GM23338 (cell line): ENCODE results near the gene BRAF. TPM values are rescaled to one million over a fixed set of nuclear protein-coding genes. Genes with fewer than 3 reads are reported as not detected.

Source experiments
- ATAC-seq: fragments of 200-7000 bp; cut with Tn5 transposase; 3 replicates; pipeline ENCODE4 v1.9.1; 2020
- DNase-seq: peaks from one replicate; pipeline ENCODE4 v3.0.0-alpha.2; 2015; ENCODE audit warnings: low spot score
- H2AFZ ChIP-seq: fragments of 200-600 bp; sonication (generic); 2 replicates; pipeline ENCODE4 v1.8.0; 2016; ENCODE audit warnings: antibody characterized with exemption, mild to moderate bottlenecking, moderate library complexity
- H3F3A ChIP-seq: fragments of 200-600 bp; sonication (generic); replicated peaks from 2 replicates; pipeline ENCODE4 v1.8.0; 2017; ENCODE audit warnings: antibody characterized with exemption, mixed run types, low read depth
- H3K27ac ChIP-seq: fragments of 200-600 bp; sonication (generic); 2 replicates; pipeline ENCODE4 v1.6.1; 2016; ENCODE audit warnings: low read depth
- H3K27me3 ChIP-seq: fragments of 200-600 bp; sonication (generic); 2 replicates; pipeline ENCODE4 v1.8.0; 2016; ENCODE audit warnings: mild to moderate bottlenecking, mixed run types, moderate library complexity; ENCODE audit not compliant: insufficient read depth
- H3K36me3 ChIP-seq: fragments of 200-600 bp; sonication (generic); 2 replicates; pipeline ENCODE4 v1.8.0; 2016; ENCODE audit warnings: mild to moderate bottlenecking; ENCODE audit not compliant: insufficient read depth
- H3K4me1 ChIP-seq: fragments of 200-600 bp; sonication (generic); 2 replicates; pipeline ENCODE4 v1.8.0; 2016; ENCODE audit warnings: mild to moderate bottlenecking, moderate library complexity; ENCODE audit not compliant: insufficient read depth
- H3K4me2 ChIP-seq: fragments of 200-600 bp; sonication (generic); 2 replicates; pipeline ENCODE4 v1.7.1; 2017; ENCODE audit warnings: mixed run types
- H3K4me3 ChIP-seq: fragments of 200-600 bp; sonication (generic); 2 replicates; pipeline ENCODE4 v1.6.1; 2016; ENCODE audit warnings: mixed run types
- H3K79me2 ChIP-seq: fragments of 200-600 bp; sonication (generic); replicated peaks from 2 replicates; pipeline ENCODE4 v1.8.0; 2017; ENCODE audit warnings: mild to moderate bottlenecking; ENCODE audit not compliant: insufficient read depth
- H3K9me2 ChIP-seq: fragments of 200-600 bp; sonication (generic); 2 replicates; pipeline ENCODE4 v1.8.0; 2017; ENCODE audit not compliant: insufficient read depth
- H4K20me1 ChIP-seq: fragments of 200-600 bp; sonication (generic); replicated peaks from 2 replicates; pipeline ENCODE4 v1.8.0; 2017; ENCODE audit warnings: mild to moderate bottlenecking; ENCODE audit not compliant: insufficient read depth
- H3K27ac Mint-ChIP-seq: 2 replicates; pipeline ENCODE4 v1.8.0; 2020; ENCODE audit warnings: inconsistent platforms, mild to moderate bottlenecking, moderate library complexity, mixed read lengths
- H3K27me3 Mint-ChIP-seq: 3 replicates; pipeline ENCODE4 v1.8.0; 2022; ENCODE audit warnings: low read depth, mild to moderate bottlenecking, moderate library complexity, mixed read lengths, inconsistent platforms; ENCODE audit not compliant: insufficient read depth, poor library complexity
- H3K36me3 Mint-ChIP-seq: 3 replicates; pipeline ENCODE4 v1.8.0; 2021; ENCODE audit warnings: low read depth, mild to moderate bottlenecking, inconsistent platforms, moderate library complexity, mixed read lengths
- H3K4me1 Mint-ChIP-seq: 3 replicates; pipeline ENCODE4 v1.8.0; 2020; ENCODE audit warnings: mild to moderate bottlenecking, inconsistent platforms, mixed read lengths
- H3K4me3 Mint-ChIP-seq: 3 replicates; pipeline ENCODE4 v1.8.0; 2021; ENCODE audit warnings: moderate library complexity, mild to moderate bottlenecking, inconsistent platforms, mixed read lengths
- H3K9me3 Mint-ChIP-seq: 3 replicates; pipeline ENCODE4 v1.8.0; 2020; ENCODE audit warnings: moderate library complexity, mild to moderate bottlenecking, inconsistent platforms, mixed read lengths
- EZH2 ChIP-seq: fragments of 200-600 bp; sonication (generic); IDR thresholded peaks from one replicate; pipeline ENCODE4 v1.8.0; 2017; ENCODE audit warnings: antibody characterized with exemption, mild to moderate bottlenecking, low read depth; ENCODE audit not compliant: unreplicated experiment
- EZH2phosphoT487 ChIP-seq: fragments of 200-600 bp; sonication (generic); IDR thresholded peaks from one replicate; pipeline ENCODE4 v1.8.1; 2018; ENCODE audit warnings: antibody characterized with exemption; ENCODE audit not compliant: unreplicated experiment
- JUNB ChIP-seq: IDR thresholded peaks from one replicate; pipeline ENCODE4 v1.6.1; 2016; ENCODE audit warnings: antibody characterized with exemption; ENCODE audit not compliant: unreplicated experiment
- NANOG ChIP-seq: IDR thresholded peaks from 2 replicates; pipeline ENCODE4 v1.6.1; 2016; ENCODE audit warnings: antibody characterized with exemption, borderline replicate concordance
- POLR2AphosphoS5 ChIP-seq: IDR thresholded peaks from 2 replicates; pipeline ENCODE4 v1.6.1; 2016; ENCODE audit warnings: antibody characterized with exemption, low read depth
- ZNF114 ChIP-seq: fragments of 250-450 bp; sonication (Bioruptor Pico); IDR thresholded peaks from 2 replicates; pipeline ENCODE4 v1.5.0; 2020; ENCODE audit warnings: mild to moderate bottlenecking, moderate library complexity
- ZNF331 ChIP-seq: fragments of 250-450 bp; sonication (Bioruptor Pico); IDR thresholded peaks from 2 replicates; pipeline ENCODE4 v1.5.0; 2020; ENCODE audit warnings: low read depth, mild to moderate bottlenecking, moderate library complexity
- polyA plus RNA-seq: library from polyadenylated mRNA; unstranded; fragments of >200 nt; fragmentation: Nextera tagmentation; extraction: Ambion mirVana; gene quantifications from 2 replicates; pipeline ENCODE4 v1.2.1, GENCODE V29; 2016
- total RNA-seq: library from RNA; depleted of rRNA; stranded (reverse); fragments of >200 nt; shearing (Covaris generic); gene quantifications from 2 replicates; pipeline ENCODE4 v1.2.3, GENCODE V29; 2014
- TF ChIP-seq, protein P1 (sequence below): fragments of 250-450 bp; sonication (Bioruptor Pico); IDR thresholded peaks from 2 replicates; pipeline ENCODE4 v1.5.0; 2020; ENCODE audit warnings: mild to moderate bottlenecking, moderate library complexity
- TF ChIP-seq, protein P2 (sequence below): IDR thresholded peaks from 2 replicates; pipeline ENCODE4 v1.6.1; 2016; ENCODE audit warnings: antibody characterized with exemption

BRAF gene
- total and polyA plus RNA-seq, 2 experiments from 2014 or later: 14.6 to 36.8 TPM

DNA sequence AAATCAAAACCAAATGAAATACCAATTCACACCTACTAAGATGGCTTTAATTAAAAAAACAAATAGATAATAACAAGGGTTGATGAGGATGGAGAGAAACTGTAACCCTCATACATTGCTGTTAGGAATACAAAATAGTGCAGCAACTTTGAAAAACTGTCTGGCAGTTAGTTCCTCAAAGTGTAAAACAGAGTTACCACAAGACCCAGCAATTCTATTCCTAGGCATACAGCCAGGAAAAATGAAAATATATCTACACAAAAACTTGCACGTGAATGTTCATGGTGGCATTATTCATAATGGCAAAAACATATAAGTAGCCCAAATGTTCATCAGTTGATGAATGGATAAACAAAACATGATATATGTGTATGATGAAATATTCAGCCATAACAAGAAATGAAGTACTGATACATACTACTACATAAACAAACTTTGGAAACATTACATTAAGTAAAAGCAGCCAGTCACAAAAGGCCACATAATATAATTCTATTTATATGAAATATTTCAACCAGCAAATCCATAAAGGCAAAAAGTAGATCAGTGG lies 83.5 kb downstream of the BRAF start (continued):
- TF ChIP-seq, protein P1, sequence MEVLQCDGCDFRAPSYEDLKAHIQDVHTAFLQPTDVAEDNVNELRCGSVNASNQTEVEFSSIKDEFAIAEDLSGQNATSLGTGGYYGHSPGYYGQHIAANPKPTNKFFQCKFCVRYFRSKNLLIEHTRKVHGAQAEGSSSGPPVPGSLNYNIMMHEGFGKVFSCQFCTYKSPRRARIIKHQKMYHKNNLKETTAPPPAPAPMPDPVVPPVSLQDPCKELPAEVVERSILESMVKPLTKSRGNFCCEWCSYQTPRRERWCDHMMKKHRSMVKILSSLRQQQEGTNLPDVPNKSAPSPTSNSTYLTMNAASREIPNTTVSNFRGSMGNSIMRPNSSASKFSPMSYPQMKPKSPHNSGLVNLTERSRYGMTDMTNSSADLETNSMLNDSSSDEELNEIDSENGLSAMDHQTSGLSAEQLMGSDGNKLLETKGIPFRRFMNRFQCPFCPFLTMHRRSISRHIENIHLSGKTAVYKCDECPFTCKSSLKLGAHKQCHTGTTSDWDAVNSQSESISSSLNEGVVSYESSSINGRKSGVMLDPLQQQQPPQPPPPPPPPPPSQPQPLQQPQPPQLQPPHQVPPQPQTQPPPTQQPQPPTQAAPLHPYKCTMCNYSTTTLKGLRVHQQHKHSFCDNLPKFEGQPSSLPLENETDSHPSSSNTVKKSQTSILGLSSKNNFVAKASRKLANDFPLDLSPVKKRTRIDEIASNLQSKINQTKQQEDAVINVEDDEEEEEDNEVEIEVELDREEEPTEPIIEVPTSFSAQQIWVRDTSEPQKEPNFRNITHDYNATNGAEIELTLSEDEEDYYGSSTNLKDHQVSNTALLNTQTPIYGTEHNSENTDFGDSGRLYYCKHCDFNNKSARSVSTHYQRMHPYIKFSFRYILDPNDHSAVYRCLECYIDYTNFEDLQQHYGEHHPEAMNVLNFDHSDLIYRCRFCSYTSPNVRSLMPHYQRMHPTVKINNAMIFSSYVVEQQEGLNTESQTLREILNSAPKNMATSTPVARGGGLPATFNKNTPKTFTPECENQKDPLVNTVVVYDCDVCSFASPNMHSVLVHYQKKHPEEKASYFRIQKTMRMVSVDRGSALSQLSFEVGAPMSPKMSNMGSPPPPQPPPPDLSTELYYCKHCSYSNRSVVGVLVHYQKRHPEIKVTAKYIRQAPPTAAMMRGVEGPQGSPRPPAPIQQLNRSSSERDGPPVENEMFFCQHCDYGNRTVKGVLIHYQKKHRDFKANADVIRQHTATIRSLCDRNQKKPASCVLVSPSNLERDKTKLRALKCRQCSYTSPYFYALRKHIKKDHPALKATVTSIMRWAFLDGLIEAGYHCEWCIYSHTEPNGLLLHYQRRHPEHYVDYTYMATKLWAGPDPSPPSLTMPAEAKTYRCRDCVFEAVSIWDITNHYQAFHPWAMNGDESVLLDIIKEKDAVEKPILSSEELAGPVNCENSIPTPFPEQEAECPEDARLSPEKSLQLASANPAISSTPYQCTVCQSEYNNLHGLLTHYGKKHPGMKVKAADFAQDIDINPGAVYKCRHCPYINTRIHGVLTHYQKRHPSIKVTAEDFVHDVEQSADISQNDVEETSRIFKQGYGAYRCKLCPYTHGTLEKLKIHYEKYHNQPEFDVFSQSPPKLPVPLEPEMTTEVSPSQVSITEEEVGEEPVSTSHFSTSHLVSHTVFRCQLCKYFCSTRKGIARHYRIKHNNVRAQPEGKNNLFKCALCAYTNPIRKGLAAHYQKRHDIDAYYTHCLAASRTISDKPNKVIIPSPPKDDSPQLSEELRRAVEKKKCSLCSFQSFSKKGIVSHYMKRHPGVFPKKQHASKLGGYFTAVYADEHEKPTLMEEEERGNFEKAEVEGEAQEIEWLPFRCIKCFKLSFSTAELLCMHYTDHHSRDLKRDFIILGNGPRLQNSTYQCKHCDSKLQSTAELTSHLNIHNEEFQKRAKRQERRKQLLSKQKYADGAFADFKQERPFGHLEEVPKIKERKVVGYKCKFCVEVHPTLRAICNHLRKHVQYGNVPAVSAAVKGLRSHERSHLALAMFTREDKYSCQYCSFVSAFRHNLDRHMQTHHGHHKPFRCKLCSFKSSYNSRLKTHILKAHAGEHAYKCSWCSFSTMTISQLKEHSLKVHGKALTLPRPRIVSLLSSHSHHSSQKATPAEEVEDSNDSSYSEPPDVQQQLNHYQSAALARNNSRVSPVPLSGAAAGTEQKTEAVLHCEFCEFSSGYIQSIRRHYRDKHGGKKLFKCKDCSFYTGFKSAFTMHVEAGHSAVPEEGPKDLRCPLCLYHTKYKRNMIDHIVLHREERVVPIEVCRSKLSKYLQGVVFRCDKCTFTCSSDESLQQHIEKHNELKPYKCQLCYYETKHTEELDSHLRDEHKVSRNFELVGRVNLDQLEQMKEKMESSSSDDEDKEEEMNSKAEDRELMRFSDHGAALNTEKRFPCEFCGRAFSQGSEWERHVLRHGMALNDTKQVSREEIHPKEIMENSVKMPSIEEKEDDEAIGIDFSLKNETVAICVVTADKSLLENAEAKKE: no peak
- no peak for TF ChIP-seq EZH2phosphoT487

DNA sequence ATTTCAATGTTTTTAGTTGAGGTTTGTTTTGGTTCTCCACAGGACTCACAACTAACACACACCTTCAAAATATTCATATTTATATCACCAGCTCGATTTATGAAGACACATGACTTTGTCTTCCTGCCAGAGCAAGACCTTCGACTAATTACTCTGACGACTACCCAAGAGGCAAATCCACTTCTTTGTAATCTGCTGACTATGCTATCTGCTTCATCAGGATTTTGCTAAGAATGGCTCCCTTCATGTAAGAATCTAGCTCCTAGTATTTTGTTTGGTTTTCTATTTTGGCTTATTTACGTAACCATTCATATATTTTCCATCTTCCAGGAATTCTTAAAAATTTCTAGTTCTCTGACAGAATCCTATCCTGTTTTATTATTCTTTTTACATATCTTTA lies 93.0 kb downstream of the BRAF start:
- DNase-seq (no peak), ATAC-seq (no peak)
- H3K36me3 ChIP-seq: peaks cover 8% of the 10 kb centered on the region; the same call in 1 of the 2 replicates
- Mint-ChIP-seq H3K4me3 (no peak overlapping the region), H3K27me3 (no peaks in the 10 kb centered on the region), H3K27ac (no peak overlapping the region), H3K4me1 (no peaks in the 10 kb centered on the region), H3K36me3 (no peaks in the 10 kb centered on the region), H3K9me3 (no peaks in the 10 kb centered on the region)
- H3K4me3 ChIP-seq: no peak overlapping the region
- H3K27ac ChIP-seq: no peak overlapping the region
- no peaks in the 10 kb centered on the region for H3K27me3 ChIP-seq
- H3K79me2 ChIP-seq: no peaks in the 10 kb centered on the region
- H3K4me1 ChIP-seq: peaks cover 4% of the 10 kb centered on the region
- H3K4me2 ChIP-seq: no peak overlapping the region
- no peak overlapping the region for H2AFZ ChIP-seq
- H3F3A ChIP-seq: no peaks in the 10 kb centered on the region
- no peaks in the 10 kb centered on the region for H4K20me1 ChIP-seq
- H3K9me2 ChIP-seq: no peaks in the 10 kb centered on the region
- TF ChIP-seq POLR2AphosphoS5 (no peak), NANOG (no peak), ZNF331 (no peak), EZH2 (no peak), JUNB (no peak), ZNF114 (no peak)
- TF ChIP-seq, protein P1: no peak
- TF ChIP-seq, protein P2, sequence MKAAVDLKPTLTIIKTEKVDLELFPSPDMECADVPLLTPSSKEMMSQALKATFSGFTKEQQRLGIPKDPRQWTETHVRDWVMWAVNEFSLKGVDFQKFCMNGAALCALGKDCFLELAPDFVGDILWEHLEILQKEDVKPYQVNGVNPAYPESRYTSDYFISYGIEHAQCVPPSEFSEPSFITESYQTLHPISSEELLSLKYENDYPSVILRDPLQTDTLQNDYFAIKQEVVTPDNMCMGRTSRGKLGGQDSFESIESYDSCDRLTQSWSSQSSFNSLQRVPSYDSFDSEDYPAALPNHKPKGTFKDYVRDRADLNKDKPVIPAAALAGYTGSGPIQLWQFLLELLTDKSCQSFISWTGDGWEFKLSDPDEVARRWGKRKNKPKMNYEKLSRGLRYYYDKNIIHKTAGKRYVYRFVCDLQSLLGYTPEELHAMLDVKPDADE: no peak
